Adrenal gland (tissue), 5 donors: Measurements from ENCODE around the gene TRIAP1.

Source experiments
- CTCF ChIP-seq, 6 experiments: fragments of 450-650 bp in 4 of 6; fragments of 200-600 bp in 2 of 6; sonication (generic) in 1 of 6; IDR thresholded peaks; 1 replicate in 5 of 6; 2 replicates in 1 of 6; pipeline versions ENCODE4 v1.5.1 to v1.8.0; 2016 to 2021; ENCODE audit warnings: antibody characterized with exemption in 6 of 6, mild to moderate bottlenecking in 2 of 6, moderate library complexity in 1 of 6
- POLR2A ChIP-seq, 2 donors: fragments of 450-650 bp; IDR thresholded peaks; one replicate each; pipeline ENCODE4 v1.6.1; 2017; ENCODE audit warnings: antibody characterized with exemption in 2 of 2, mild to moderate bottlenecking in 2 of 2, moderate library complexity in 1 of 2
- donor health status: DM: no; HTN: no; CAD: no.

GRCh38 chr12:120453977-120454376 is 7.8 kb upstream of the TRIAP1 start:
- TF ChIP-seq CTCF (IDR thresholded peaks at IDR 0.05) (peak; percentile 15 to 57 (median 46)), POLR2A (IDR thresholded peaks at IDR 0.05) (no peak)
